Hepatocyte (in vitro differentiated cells): Measurements from ENCODE around the gene ATP5PD. TPM values are rescaled to one million over a fixed set of nuclear protein-coding genes. Genes with fewer than 3 reads are reported as not detected.

Source experiments
- DNase-seq: peaks from one replicate; pipeline ENCODE4 v3.0.0-alpha.2; 2016; ENCODE audit warnings: low spot score
- H2AFZ ChIP-seq: fragments of 200-600 bp; sonication (generic); 2 replicates; pipeline ENCODE4 v1.6.0; 2016; ENCODE audit warnings: antibody characterized with exemption, mild to moderate bottlenecking
- H3K27ac ChIP-seq: fragments of 200-600 bp; sonication (generic); 2 replicates; pipeline ENCODE4 v1.5.1; 2016; ENCODE audit warnings: mild to moderate bottlenecking
- H3K27me3 ChIP-seq: fragments of 200-600 bp; sonication (generic); 2 replicates; pipeline ENCODE4 v1.6.1; 2016
- H3K36me3 ChIP-seq: fragments of 200-600 bp; sonication (generic); replicated peaks from 2 replicates; pipeline ENCODE4 v1.5.1; 2016; ENCODE audit warnings: low read depth; ENCODE audit not compliant: insufficient read depth
- H3K4me1 ChIP-seq: fragments of 200-600 bp; sonication (generic); 2 replicates; pipeline ENCODE4 v1.5.1; 2016; ENCODE audit warnings: mild to moderate bottlenecking, moderate library complexity; ENCODE audit not compliant: insufficient read depth
- H3K4me2 ChIP-seq: fragments of 200-600 bp; sonication (generic); 2 replicates; pipeline ENCODE4 v1.6.0; 2016
- H3K4me3 ChIP-seq: fragments of 200-600 bp; sonication (generic); 2 replicates; pipeline ENCODE4 v1.5.1; 2016; ENCODE audit warnings: mild to moderate bottlenecking
- H3K79me2 ChIP-seq: fragments of 200-600 bp; sonication (generic); 2 replicates; pipeline ENCODE4 v1.6.0; 2017; ENCODE audit warnings: mild to moderate bottlenecking
- H3K9me2 ChIP-seq: fragments of 200-600 bp; sonication (generic); replicated peaks from 2 replicates; pipeline ENCODE4 v1.6.0; 2017; ENCODE audit warnings: mild to moderate bottlenecking; ENCODE audit not compliant: insufficient read depth
- H3K9me3 ChIP-seq: fragments of 200-600 bp; sonication (generic); 2 replicates; pipeline ENCODE4 v1.5.1; 2016; ENCODE audit warnings: low read depth, mild to moderate bottlenecking
- H4K20me1 ChIP-seq: fragments of 200-600 bp; sonication (generic); 2 replicates; pipeline ENCODE4 v1.6.0; 2016; ENCODE audit warnings: mild to moderate bottlenecking; ENCODE audit not compliant: insufficient read depth, poor library complexity, severe bottlenecking
- EZH2 ChIP-seq: fragments of 200-600 bp; sonication (generic); IDR thresholded peaks from 2 replicates; pipeline ENCODE4 v1.6.1; 2016; ENCODE audit warnings: antibody characterized with exemption, mild to moderate bottlenecking, borderline replicate concordance
- EZH2phosphoT487 ChIP-seq: fragments of 200-600 bp; sonication (generic); IDR thresholded peaks from one replicate; pipeline ENCODE4 v1.6.1; 2018; ENCODE audit warnings: antibody characterized with exemption, mild to moderate bottlenecking, low read depth, moderate library complexity; ENCODE audit not compliant: unreplicated experiment, severe bottlenecking
- WGBS: methylation state at CpG from one replicate; pipeline ENCODE4 v1.1.6; 2016; ENCODE audit warnings: low lambda C conversion rate; ENCODE audit errors: missing lambda C conversion rate; 5-methylcytosine and 5-hydroxymethylcytosine counted together
- polyA plus RNA-seq: library from polyadenylated mRNA; unstranded; fragments of >200 nt; fragmentation: Nextera tagmentation; extraction: Ambion mirVana; gene quantifications from 2 replicates; pipeline ENCODE4 v1.2.1, GENCODE V29; 2016
- total RNA-seq: library from RNA; depleted of rRNA; stranded (reverse); fragments of >200 nt; gene quantifications from 2 replicates; pipeline ENCODE4 v1.2.3, GENCODE V29; 2014
- TF ChIP-seq, protein P1 (sequence below): fragments of 200-600 bp; sonication (generic); IDR thresholded peaks from 2 replicates; pipeline ENCODE4 v1.5.1; 2016; ENCODE audit warnings: antibody characterized with exemption, mild to moderate bottlenecking; ENCODE audit not compliant: poor library complexity

The ATP5PD gene
- total and polyA plus RNA-seq, 2 experiments from 2014 or later: 296 to 332 TPM

DNA sequence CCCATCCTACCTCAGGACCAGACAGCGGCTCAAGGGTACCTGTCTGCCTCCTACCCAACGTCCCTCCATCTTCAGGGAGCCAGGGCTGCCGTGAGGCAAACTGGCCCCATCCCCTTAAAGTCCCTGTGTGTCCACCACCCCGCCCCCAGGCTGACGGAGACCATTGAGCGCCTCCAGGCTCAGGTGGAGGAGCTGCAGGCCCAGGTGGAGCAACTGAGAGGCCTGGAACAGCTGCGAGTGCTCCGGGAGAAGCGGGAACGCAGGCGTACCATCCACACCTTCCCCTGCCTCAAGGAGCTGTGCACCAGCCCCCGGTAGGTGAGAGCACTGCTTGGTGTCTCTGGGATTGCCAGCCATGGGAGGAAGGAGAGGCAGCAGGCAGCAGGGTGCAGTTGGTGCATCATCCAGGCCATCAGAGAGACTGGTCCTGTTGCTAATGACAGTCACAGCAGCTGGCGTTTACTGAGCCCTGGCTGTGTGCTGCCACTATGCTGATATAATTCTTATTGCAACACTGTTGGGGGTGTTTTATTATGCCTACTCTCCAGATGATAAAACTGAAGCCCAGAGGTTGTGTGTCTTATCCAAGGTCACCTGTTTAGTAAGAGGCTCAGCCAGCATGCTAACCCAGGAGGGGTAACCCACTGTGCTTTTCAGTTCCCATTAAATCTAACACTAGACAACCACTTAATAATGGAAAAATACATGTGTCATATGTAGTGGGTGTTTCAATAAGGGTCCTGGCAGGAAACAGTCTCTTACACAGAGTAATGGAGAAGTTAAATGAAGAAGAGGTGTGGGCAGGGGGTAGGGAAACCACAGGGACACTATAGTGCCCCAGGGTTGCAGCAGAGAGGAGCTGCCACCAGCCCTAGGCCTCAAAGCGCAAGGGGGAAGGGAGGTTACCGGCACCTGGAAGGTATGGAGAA lies 44.6 kb downstream of the ATP5PD start:
- no peaks in the 10 kb centered on the region for H3K79me2 ChIP-seq
- DNase-seq: no peak
- TF ChIP-seq, protein P1, sequence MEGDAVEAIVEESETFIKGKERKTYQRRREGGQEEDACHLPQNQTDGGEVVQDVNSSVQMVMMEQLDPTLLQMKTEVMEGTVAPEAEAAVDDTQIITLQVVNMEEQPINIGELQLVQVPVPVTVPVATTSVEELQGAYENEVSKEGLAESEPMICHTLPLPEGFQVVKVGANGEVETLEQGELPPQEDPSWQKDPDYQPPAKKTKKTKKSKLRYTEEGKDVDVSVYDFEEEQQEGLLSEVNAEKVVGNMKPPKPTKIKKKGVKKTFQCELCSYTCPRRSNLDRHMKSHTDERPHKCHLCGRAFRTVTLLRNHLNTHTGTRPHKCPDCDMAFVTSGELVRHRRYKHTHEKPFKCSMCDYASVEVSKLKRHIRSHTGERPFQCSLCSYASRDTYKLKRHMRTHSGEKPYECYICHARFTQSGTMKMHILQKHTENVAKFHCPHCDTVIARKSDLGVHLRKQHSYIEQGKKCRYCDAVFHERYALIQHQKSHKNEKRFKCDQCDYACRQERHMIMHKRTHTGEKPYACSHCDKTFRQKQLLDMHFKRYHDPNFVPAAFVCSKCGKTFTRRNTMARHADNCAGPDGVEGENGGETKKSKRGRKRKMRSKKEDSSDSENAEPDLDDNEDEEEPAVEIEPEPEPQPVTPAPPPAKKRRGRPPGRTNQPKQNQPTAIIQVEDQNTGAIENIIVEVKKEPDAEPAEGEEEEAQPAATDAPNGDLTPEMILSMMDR: no peak
- TF ChIP-seq EZH2phosphoT487 (no peak), EZH2 (no peak)
- 97% methylated on average over 15 of the region's 15 CpGs for WGBS
- H3K9me3 ChIP-seq: no peaks in the 10 kb centered on the region
- no peak overlapping the region for H3K4me3 ChIP-seq
- no peaks in the 10 kb centered on the region for H3K27me3 ChIP-seq
- H4K20me1 ChIP-seq: no peaks in the 10 kb centered on the region
- no peaks in the 10 kb centered on the region for H3K36me3 ChIP-seq
- H3K4me1 ChIP-seq: no peaks in the 10 kb centered on the region
- no peak overlapping the region for H3K27ac ChIP-seq
- H3K4me2 ChIP-seq: no peak overlapping the region
- H2AFZ ChIP-seq: no peak overlapping the region
- H3K9me2 ChIP-seq: no peaks in the 10 kb centered on the region

DNA sequence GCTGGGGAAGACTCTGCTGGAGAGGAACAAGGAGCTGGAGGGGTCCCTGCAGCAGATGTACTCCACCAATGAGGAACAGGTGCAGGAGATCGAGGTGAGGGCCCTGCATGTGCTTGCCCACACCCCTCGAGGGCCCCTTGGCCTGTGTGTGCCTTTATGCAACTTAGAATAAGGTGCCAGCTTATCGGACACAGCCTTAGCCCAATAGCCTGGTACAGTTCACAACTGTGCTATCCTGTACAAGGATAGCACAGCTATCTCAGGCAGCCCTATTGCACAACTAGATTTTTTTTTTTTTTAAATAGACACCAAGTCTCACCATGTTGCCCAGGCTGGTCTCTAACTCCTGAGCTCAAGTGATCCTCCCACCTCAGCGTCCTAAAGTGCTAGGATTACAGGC lies 47.2 kb downstream of the ATP5PD start:
- H3K4me2 ChIP-seq: no peak overlapping the region
- DNase-seq: no peak
- 88% methylated on average over 4 of the region's 4 CpGs for WGBS
- H3K9me2 ChIP-seq: no peaks in the 10 kb centered on the region
- TF ChIP-seq, protein P1: no peak
- TF ChIP-seq EZH2phosphoT487 (no peak), EZH2 (no peak)
- no peak overlapping the region for H3K27ac ChIP-seq
- no peak overlapping the region for H3K4me3 ChIP-seq
- H3K36me3 ChIP-seq: no peaks in the 10 kb centered on the region
- no peak overlapping the region for H2AFZ ChIP-seq
- H3K9me3 ChIP-seq: no peaks in the 10 kb centered on the region
- peaks cover 19% of the 10 kb centered on the region for H3K79me2 ChIP-seq
- H3K4me1 ChIP-seq: no peaks in the 10 kb centered on the region
- no peaks in the 10 kb centered on the region for H3K27me3 ChIP-seq
- no peaks in the 10 kb centered on the region for H4K20me1 ChIP-seq

DNA sequence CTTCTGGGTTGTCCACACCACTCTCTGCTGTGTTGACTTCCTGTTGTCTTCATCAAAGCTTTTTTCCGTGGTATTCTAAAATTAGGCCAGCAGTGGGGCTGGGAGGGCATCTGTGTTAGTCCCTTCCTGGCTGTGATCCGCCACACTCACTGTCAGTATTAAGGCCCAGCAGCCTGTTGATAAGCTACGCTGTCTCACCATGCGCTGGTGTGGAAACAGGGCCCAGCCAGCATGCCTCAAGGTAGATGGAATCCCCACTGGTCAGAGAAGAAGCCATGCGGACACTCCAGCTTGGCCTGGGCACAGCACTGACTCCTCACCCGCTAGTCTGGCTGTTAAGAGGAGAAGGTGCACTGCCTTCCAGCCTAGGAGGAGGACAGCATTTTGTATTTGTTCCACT lies 48.0 kb downstream of the ATP5PD start:
- Histone ChIP-seq H3K4me2 (no peak overlapping the region), H3K9me3 (no peaks in the 10 kb centered on the region), H3K4me3 (no peak overlapping the region), H4K20me1 (no peaks in the 10 kb centered on the region), H3K79me2 (peaks cover 22% of the 10 kb centered on the region), H3K27me3 (no peaks in the 10 kb centered on the region), H3K4me1 (no peaks in the 10 kb centered on the region), H3K27ac (peak overlapping the region; percentile 40), H2AFZ (no peak overlapping the region), H3K9me2 (no peaks in the 10 kb centered on the region), H3K36me3 (no peaks in the 10 kb centered on the region)
- TF ChIP-seq EZH2phosphoT487 (no peak), EZH2 (no peak)
- TF ChIP-seq, protein P1: no peak
- 83% methylated on average over 6 of the region's 6 CpGs for WGBS
- no peak for DNase-seq
